ENCODE measurements around the gene LRRFIP1.

LRRFIP1 gene

DNA sequence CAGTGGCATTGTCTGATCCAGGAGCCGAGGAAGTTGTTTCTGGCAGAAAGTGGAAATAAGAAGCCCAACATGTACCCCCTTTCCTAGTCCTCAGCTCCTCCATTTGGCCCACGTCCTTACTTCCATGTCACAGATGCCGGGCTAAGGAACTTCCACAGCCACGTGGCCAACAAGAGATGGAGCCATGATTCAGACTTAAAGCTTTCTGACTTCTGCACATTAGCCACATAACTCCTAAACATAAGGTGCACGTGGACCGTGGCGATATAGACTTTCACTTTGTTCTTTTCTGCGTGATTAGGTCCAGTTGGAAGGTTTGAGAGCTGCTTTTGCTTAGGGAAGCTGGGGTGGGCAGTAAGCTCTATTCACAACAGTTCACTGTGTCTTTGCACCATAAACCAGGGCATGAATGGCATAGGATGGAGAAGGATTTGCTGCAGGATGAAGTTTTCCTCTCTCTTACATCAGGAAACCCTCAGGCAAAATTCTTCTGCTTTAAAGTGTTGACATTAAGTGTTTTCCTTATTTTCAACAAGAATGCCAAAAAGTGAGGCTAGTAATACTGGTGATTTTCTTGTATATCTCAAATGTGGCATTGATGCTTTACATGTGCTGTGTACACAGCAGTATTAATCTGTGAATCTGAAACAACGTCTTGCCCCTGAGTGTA, 109.9 kb downstream of the LRRFIP1 start:
- TF ChIP-seq, protein P1, sequence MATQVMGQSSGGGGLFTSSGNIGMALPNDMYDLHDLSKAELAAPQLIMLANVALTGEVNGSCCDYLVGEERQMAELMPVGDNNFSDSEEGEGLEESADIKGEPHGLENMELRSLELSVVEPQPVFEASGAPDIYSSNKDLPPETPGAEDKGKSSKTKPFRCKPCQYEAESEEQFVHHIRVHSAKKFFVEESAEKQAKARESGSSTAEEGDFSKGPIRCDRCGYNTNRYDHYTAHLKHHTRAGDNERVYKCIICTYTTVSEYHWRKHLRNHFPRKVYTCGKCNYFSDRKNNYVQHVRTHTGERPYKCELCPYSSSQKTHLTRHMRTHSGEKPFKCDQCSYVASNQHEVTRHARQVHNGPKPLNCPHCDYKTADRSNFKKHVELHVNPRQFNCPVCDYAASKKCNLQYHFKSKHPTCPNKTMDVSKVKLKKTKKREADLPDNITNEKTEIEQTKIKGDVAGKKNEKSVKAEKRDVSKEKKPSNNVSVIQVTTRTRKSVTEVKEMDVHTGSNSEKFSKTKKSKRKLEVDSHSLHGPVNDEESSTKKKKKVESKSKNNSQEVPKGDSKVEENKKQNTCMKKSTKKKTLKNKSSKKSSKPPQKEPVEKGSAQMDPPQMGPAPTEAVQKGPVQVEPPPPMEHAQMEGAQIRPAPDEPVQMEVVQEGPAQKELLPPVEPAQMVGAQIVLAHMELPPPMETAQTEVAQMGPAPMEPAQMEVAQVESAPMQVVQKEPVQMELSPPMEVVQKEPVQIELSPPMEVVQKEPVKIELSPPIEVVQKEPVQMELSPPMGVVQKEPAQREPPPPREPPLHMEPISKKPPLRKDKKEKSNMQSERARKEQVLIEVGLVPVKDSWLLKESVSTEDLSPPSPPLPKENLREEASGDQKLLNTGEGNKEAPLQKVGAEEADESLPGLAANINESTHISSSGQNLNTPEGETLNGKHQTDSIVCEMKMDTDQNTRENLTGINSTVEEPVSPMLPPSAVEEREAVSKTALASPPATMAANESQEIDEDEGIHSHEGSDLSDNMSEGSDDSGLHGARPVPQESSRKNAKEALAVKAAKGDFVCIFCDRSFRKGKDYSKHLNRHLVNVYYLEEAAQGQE (IDR thresholded peaks at IDR 0.05; ENCODE audit: insufficient read depth in 1 of 2, low read depth in 2 of 2, low read length in 2 of 2) = no peak
- TF ChIP-seq SIN3A (IDR thresholded peaks at IDR 0.05; ENCODE audit: borderline replicate concordance, insufficient read depth, low read length) (no peak), POLR2AphosphoS5 (IDR thresholded peaks at IDR 0.05; ENCODE audit: low read depth, low read length) (no peak), FOXP2 (optimal IDR thresholded peaks at IDR 0.05; ENCODE audit: borderline replicate concordance, extremely low read depth, extremely low read length, insufficient read depth) (no peak), TAF1 (IDR thresholded peaks at IDR 0.05; ENCODE audit: borderline replicate concordance, insufficient read depth, low read length) (no peak)

DNA sequence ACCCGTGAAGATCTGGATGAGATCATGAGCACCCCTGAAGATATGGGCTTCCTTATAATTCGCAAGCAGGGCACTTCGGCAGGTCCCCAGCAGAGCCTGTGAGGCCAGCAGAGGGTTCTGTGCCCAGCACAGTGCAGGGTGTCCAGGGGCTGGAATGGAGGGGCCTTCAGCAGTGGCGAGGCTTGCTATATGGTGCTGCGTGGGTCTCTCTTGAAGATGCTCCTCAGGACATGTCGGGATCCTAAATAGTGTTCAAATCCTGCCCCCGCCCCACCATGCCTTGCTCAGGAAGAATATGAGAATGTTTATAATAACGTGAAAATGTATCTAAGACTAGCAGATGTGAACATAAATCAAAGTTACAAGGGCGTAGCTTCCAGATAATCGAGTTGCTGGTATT, 110.9 kb downstream of the LRRFIP1 start:
- TF ChIP-seq SIN3A (IDR thresholded peaks at IDR 0.05; ENCODE audit: borderline replicate concordance, insufficient read depth, low read length) (no peak), POLR2AphosphoS5 (IDR thresholded peaks at IDR 0.05; ENCODE audit: low read depth, low read length) (no peak), FOXP2 (optimal IDR thresholded peaks at IDR 0.05; ENCODE audit: borderline replicate concordance, extremely low read depth, extremely low read length, insufficient read depth) (no peak), TAF1 (IDR thresholded peaks at IDR 0.05; ENCODE audit: borderline replicate concordance, insufficient read depth, low read length) (no peak)
- TF ChIP-seq, protein P1 (IDR thresholded peaks at IDR 0.05; ENCODE audit: insufficient read depth in 1 of 2, low read depth in 2 of 2, low read length in 2 of 2) = no peak

DNA sequence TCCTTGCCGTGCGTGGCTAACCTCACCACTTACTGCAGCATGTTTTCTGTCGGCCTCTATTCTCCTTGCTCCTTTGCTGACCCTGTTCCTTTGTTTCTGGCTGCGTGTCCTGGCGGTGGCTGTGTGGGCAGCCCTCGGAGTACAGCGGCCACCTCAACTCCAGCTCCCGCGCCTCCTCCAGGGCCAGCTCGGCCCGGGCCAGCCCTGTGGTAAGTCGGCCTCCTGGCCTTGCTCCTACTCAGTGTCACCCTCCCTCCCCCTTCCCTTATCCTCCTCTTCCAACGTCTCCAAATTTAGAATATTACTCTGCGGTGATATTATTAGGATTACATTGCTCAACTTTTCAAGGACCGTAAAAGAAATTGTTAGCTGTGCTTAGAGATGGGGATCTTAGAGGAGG, 111.7 kb downstream of the LRRFIP1 start:
- no peak for TF ChIP-seq POLR2AphosphoS5 (IDR thresholded peaks at IDR 0.05; ENCODE audit: low read depth, low read length)
- TF ChIP-seq TAF1 (IDR thresholded peaks at IDR 0.05; ENCODE audit: borderline replicate concordance, insufficient read depth, low read length) = no peak
- TF ChIP-seq, protein P1 (IDR thresholded peaks at IDR 0.05; ENCODE audit: insufficient read depth in 1 of 2, low read depth in 2 of 2, low read length in 2 of 2) = no peak
- no peak for TF ChIP-seq FOXP2 (optimal IDR thresholded peaks at IDR 0.05; ENCODE audit: borderline replicate concordance, extremely low read depth, extremely low read length, insufficient read depth)
- TF ChIP-seq SIN3A (IDR thresholded peaks at IDR 0.05; ENCODE audit: borderline replicate concordance, insufficient read depth, low read length) = no peak

DNA sequence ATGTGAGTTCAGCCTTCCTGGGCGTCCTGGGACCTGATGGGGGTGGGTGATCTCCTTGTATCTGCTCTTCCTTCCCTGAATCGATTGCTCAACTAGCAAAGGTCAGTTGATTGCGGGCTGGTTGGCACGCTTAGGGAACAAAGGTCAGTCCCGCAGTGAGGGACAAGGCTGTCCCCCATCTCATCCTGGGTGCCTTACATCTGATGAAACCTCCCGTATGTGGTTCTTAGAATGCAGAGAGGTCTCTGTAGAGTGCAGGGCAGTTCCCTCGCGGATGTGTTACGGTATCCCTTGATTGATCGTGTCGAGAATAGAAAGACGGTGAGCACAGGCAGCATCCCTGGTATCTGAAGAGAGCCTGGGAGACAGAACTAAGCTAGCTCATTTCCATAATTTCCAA, 114.8 kb downstream of the LRRFIP1 start:
- no peak for TF ChIP-seq SIN3A (IDR thresholded peaks at IDR 0.05; ENCODE audit: borderline replicate concordance, insufficient read depth, low read length)
- TF ChIP-seq POLR2AphosphoS5 (IDR thresholded peaks at IDR 0.05; ENCODE audit: low read depth, low read length) = no peak
- no peak for TF ChIP-seq FOXP2 (optimal IDR thresholded peaks at IDR 0.05; ENCODE audit: borderline replicate concordance, extremely low read depth, extremely low read length, insufficient read depth)
- TF ChIP-seq, protein P1 (IDR thresholded peaks at IDR 0.05; ENCODE audit: insufficient read depth in 1 of 2, low read depth in 2 of 2, low read length in 2 of 2) = no peak
- TF ChIP-seq TAF1 (IDR thresholded peaks at IDR 0.05; ENCODE audit: borderline replicate concordance, insufficient read depth, low read length) = no peak
